ENCODE measurements around the gene ZNF530. TPM values are rescaled to one million over a fixed set of nuclear protein-coding genes. Genes with fewer than 3 reads are reported as not detected.

Gene ZNF530
- total RNA-seq, 2 experiments from 2014 or later, result 7.4 to 8.3 TPM

DNA sequence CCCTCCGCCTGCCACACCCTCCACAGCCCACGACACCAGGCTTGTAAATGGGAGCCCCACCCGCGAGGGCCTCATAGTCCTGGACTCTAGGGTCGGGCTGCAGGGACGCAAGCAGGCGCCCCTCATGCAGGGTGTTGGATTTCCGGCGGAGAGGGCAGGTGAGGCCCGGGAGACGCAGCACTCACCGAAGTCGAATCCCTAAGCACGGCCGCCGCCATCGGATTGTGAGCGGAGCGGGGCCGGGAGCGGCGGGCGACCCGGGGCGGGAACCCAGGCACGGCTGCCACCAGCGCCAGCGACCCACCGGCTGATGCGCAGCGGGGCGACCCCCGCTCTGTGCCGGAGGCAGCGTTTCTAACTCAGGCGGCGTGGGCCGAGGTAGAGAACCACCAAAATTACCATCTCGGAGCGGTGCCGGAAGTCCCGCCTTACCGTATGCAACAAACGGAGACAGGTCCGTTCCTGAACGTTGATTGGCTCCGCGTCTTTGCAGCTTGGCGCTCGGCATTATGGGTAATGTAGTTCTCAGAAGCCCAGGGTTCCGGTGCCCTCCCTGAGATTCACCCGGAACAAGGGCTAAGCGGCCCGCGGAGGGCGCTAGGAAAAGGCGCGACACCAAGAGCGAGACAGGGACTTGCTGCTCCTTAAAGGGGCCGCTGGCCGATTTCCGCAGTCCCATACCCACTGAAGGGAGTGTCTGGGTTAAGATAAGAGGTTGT lies 21.0 kb upstream of the ZNF530 start, which contains the start of gene ZNF416:
ZNF416 (minus strand) TSS at position 425 of the 719 bp plus-strand sequence; CDS start at position 218, 207 bp downstream.
- ChIA-PET POLR2A (interaction anchor here (0.6 to 1.5 kb wide), 7 partner anchors 21 to 580 kb away, joined by 3 read pairs; partner anchors contain the start of genes TRAPPC2B, ZNF134, ZNF530 and ZNF547), CTCF (interaction anchor here (0.6 to 1.4 kb wide), 3 partner anchors 78 to 424 kb away, joined by 3 to 5 read pairs (median 3); partner anchors contain the start of genes ZNF551 and ZNF606)
- peak within 1 kb of the TSS; percentile 67 for H3K27ac Mint-ChIP-seq
- peak; percentile 96 for DNase-seq
- peak within 1 kb of the TSS; percentile 80 for H3K4me3 Mint-ChIP-seq
- peaks cover 60% of the 10 kb centered on the region for H3K9me3 Mint-ChIP-seq
- H3K4me1 Mint-ChIP-seq, result peaks cover 24% of the 10 kb centered on the region
- H3K36me3 Mint-ChIP-seq (ENCODE audit: low read depth), result peaks cover 67% of the 10 kb centered on the region
- H3K27me3 Mint-ChIP-seq, result no peaks in the 10 kb centered on the region

DNA sequence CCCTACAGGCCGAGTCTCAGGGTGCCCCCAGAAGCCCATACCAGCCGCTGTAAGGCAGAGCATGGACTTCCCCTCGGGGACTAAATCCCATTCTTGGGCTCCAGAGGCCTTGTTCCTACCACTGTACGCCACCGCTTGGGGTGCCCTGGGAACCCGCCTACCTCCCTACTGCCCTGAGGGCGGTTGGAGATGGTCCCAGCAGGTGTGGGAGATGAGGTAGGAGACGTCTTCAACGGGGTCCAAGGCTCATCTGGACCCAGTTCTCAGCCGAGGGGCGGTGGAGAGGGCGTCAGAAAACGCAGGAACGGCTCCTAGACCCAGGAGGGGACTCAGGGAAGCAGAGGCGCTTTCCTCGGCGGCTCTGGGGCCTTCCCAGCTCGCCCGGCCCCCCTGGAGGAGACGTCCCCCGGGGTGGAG lies 16.6 kb upstream of the ZNF530 start:
- DNase-seq, result no peak
- H3K27ac Mint-ChIP-seq, result no peak overlapping the region
- H3K36me3 Mint-ChIP-seq (ENCODE audit: low read depth), result peaks cover 61% of the 10 kb centered on the region
- CTCF ChIA-PET, result no interaction called here
- POLR2A ChIA-PET, result no interaction called here
- peaks cover 46% of the 10 kb centered on the region for H3K9me3 Mint-ChIP-seq
- peaks cover 23% of the 10 kb centered on the region for H3K4me1 Mint-ChIP-seq
- no peaks in the 10 kb centered on the region for H3K27me3 Mint-ChIP-seq
- peak overlapping the region; percentile 75 for H3K4me3 Mint-ChIP-seq

DNA sequence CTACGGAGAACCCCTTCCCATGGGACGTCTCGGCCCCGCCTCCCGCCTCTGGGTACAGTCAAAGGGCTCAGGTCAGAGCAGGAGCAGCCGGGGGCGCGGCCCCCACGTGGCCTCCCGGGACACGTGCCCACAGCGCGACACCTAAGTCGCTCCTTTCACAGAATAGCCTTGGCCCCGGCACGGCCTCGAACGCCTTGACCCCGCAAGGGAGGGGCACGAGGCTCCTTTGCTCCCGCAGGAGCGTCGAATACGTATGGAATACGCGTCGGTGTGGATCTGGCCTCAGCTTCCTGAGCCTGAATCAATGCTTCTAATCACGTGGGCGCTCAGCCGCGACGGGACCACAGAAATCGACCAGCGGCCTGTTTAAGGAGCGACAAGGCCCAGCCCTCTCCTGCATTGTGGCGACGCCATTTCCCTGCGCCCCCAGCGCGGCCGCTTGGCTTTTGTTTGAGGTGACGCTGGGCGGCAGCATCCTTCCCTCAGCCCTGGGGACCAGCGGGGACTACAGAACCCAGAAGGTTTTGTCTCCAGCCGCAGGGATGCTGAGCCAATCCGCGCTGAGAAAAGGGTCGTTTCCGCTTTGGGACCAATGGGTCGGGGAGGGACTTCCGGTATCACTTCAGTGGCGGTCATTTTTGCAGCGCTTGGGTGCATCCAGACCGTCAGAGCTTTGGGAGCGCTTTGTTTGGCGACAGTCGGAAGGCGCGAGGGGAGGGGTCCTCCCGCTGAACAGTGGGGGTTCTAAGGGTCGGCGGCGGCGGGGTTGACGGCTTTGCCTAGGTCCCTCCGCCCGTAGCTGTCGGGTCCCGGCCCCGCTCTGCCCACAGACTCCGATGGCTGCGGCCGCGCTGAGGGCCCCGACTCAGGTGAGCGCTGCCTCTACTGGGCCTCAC lies 15.9 kb upstream of the ZNF530 start, which contains the start of gene ZIK1:
ZIK1 (plus strand) TSS at position 625 of the 896 bp plus-strand sequence; CDS start at position 837, 212 bp downstream.
- H3K36me3 Mint-ChIP-seq (ENCODE audit: low read depth), result peaks cover 63% of the 10 kb centered on the region
- H3K27ac Mint-ChIP-seq, result peak within 1 kb of the TSS; percentile 59
- H3K27me3 Mint-ChIP-seq, result no peaks in the 10 kb centered on the region
- ChIA-PET POLR2A (no interaction called here), CTCF (no interaction called here)
- H3K4me3 Mint-ChIP-seq, result peak within 1 kb of the TSS; percentile 75
- peaks cover 21% of the 10 kb centered on the region for H3K4me1 Mint-ChIP-seq
- H3K9me3 Mint-ChIP-seq, result peaks cover 51% of the 10 kb centered on the region
- DNase-seq, result peak; percentile 89

DNA sequence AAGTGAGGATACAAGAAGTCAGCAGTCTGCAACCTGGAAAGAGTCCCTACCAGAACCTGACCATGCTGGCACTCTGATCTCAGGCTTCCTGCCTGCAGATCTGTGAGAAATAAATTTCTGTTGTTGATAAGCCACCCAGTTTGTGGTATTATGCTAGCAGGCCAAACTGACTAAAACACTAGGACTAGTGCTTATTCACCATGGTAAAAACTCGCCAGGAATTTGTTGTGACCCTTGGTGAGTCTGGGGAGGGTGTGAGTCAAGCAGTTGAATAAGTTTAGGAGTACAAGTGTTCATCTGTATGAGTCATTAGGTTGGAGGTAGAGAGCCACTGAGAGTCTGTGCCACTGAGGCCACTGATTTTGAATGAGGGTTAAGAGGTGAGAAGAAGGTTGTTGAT lies 12.2 kb upstream of the ZNF530 start:
- H3K36me3 Mint-ChIP-seq (ENCODE audit: low read depth), result peaks cover 82% of the 10 kb centered on the region
- no peak overlapping the region for H3K4me3 Mint-ChIP-seq
- no peak overlapping the region for H3K27ac Mint-ChIP-seq
- ChIA-PET CTCF (no interaction called here), POLR2A (no interaction called here)
- peaks cover 66% of the 10 kb centered on the region for H3K9me3 Mint-ChIP-seq
- H3K4me1 Mint-ChIP-seq, result peaks cover 17% of the 10 kb centered on the region
- no peak for DNase-seq
- H3K27me3 Mint-ChIP-seq, result no peaks in the 10 kb centered on the region

DNA sequence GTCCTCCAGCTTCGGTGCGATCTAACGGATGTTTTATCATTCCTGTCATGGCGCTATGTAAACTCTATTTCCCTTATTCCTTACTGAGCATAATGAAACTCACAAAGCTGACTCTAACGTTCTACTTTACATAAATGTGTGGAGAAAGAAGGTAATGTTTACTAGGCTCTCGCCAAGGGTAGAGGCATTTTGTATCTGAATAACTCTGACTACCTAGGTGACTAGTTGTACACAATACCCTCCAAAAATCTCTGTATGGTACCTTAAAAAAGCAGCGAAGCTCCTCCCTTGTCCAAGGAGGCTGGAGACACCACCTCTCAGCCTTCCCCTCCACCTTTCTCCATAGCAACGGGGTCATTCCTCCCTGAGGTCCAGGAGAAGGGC lies 316 bp upstream of the ZNF530 start:
- DNase-seq, result no peak
- Mint-ChIP-seq H3K27me3 (no peaks in the 10 kb centered on the region), H3K9me3 (peaks cover 58% of the 10 kb centered on the region), H3K4me1 (peaks cover 24% of the 10 kb centered on the region), H3K27ac (peak overlapping the region; percentile 42), H3K36me3 (ENCODE audit: low read depth) (peaks cover 48% of the 10 kb centered on the region), H3K4me3 (peak overlapping the region; percentile 81)
- ChIA-PET CTCF (no interaction called here), POLR2A (interaction anchor here (0.9 to 3.0 kb wide), 3 partner anchors 15 to 763 kb away, joined by 3 to 7 read pairs (median 3); partner anchors contain the start of genes ZNF134 and ZNF416)

DNA sequence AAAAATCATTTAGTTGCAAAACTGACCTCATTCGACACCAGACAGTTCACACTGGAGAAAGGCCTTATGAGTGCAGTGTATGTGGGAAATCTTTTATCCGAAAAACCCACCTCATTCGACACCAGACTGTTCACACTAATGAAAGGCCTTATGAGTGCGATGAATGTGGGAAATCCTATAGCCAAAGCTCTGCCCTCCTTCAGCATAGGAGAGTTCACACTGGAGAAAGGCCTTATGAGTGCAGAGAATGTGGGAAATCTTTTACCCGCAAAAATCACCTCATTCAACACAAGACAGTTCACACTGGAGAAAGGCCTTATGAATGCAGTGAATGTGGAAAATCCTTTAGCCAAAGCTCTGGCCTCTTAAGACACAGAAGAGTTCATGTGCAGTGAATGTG lies 7.2 kb downstream of the ZNF530 start:
- CTCF ChIA-PET, result interaction anchor here (1.2 kb wide), 1 partner anchor 141 kb away, joined by 3 read pairs; no protein-coding TSS in a partner anchor
- H3K36me3 Mint-ChIP-seq (ENCODE audit: low read depth), result peaks cover 66% of the 10 kb centered on the region
- POLR2A ChIA-PET, result no interaction called here

DNA sequence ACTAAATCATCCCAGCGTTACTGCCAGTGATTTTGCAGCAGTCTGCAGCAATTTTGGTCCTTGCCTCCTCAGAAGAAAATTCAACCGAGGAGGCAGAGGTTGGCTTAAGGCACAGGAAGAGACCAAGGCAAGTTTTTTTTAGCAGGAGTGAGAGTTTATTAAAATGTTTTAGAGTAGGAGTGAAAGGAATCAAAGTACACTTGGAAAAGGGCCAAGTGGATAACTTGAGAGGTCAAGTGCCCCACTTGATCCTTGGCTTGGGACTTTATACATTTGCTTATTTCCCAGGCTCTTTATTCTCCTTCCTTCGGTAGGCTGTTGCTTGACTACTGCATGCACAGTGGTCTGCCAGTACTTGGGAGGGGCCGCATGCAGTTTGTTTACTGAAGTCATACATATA lies 11.4 kb downstream of the ZNF530 start:
- POLR2A ChIA-PET, result interaction anchor here (1.0 kb wide), 1 partner anchor 10 kb away, joined by 3 read pairs; no protein-coding TSS in a partner anchor
- CTCF ChIA-PET, result no interaction called here
- DNase-seq, result no peak
- peaks cover 57% of the 10 kb centered on the region for H3K9me3 Mint-ChIP-seq
- no peak overlapping the region for H3K4me3 Mint-ChIP-seq
- H3K36me3 Mint-ChIP-seq (ENCODE audit: low read depth), result peaks cover 52% of the 10 kb centered on the region
- H3K27me3 Mint-ChIP-seq, result no peaks in the 10 kb centered on the region
- peaks cover 18% of the 10 kb centered on the region for H3K4me1 Mint-ChIP-seq
- no peak overlapping the region for H3K27ac Mint-ChIP-seq

More for the DNA sequence above, 7.2 kb downstream of the ZNF530 start:
- Mint-ChIP-seq H3K4me3 (no peak overlapping the region), H3K27ac (no peak overlapping the region), H3K9me3 (peaks cover 64% of the 10 kb centered on the region), H3K4me1 (no peaks in the 10 kb centered on the region), H3K27me3 (no peaks in the 10 kb centered on the region)
- DNase-seq, result no peak

DNA sequence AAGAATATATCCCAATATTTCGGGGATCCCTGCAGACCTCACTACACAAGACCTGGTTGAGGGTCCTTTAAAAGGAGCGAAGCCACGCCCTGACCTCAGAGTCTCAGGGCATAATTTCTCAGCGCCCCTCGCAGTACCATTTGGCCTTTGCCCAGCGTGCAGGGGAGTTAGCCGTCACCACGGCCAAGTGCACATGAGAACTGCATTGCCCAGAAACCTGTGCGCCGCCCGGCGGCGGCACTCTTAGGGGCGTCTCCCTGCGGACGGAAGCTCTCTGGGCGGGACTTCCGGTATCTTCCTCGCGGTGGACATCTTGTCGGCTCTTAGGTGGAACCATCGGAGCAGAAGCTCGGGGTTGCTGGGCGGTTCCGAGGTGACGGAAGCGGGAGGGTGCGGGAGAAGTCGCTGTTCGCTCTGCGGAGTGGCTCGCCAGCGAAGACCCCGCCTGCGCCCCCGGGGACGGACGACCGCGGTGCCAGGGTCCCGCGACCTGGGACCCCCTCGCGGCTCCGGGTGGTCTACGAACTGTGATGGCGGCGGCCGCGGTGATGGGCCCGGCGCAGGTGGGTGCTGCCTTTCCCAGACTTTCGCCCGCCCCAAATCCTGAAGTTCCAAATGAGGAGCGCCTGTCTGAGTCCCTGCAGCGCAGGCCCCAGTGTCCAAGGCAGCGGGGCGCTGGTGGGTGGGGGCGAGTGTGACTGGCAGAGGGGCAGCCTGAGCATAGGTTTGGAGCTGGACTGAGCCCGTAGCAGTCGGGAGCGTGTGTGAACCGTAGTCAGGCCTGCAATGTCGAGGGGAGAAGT lies 14.5 kb downstream of the ZNF530 start, which contains the start of gene ZNF134:
ZNF134 (plus strand) TSS at position 302 of the 803 bp plus-strand sequence. CDS start 5,227 bp downstream, outside the sequence.
- Mint-ChIP-seq H3K4me1 (peaks cover 18% of the 10 kb centered on the region), H3K27me3 (no peaks in the 10 kb centered on the region), H3K36me3 (ENCODE audit: low read depth) (peaks cover 57% of the 10 kb centered on the region), H3K4me3 (peak within 1 kb of the TSS; percentile 87), H3K27ac (peak within 1 kb of the TSS; percentile 72), H3K9me3 (peaks cover 64% of the 10 kb centered on the region)
- ChIA-PET POLR2A (interaction anchor here (0.7 to 2.0 kb wide), 11 partner anchors 14 to 569 kb away, joined by 3 to 13 read pairs (median 4); partner anchors contain the start of genes ZNF211, ZNF274, ZNF416 and ZNF530), CTCF (interaction anchor here (1.5 kb wide), 1 partner anchor 68 kb away, joined by 7 read pairs; the partner anchor contains the start of gene ZNF551)
- DNase-seq, result peak; percentile 92

DNA sequence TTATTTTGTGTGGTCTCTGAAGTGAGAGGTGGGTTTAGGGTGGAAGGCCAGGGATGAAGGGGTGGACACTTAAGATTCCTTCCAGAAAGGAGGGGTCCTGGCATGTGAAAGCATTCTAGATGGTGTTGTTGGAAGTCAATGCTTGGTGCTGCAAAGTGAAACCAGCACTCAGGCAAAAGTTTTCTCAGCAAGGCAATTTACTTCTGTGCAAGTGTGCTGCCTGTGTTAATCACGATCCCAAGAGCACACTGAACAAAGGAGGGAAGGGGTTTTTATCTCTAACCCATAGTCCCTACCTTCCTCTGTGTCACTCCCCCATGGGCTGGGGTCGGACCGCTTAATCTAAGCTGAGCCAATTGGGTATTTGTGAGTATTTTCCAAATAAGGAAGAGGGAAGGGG lies 15.7 kb downstream of the ZNF530 start:
- H3K27ac Mint-ChIP-seq, result peak overlapping the region; percentile 72
- CTCF ChIA-PET, result interaction anchor here (0.6 kb wide), 1 partner anchor 307 kb away, joined by 4 read pairs; no protein-coding TSS in a partner anchor
- peak overlapping the region; percentile 87 for H3K4me3 Mint-ChIP-seq
- peaks cover 76% of the 10 kb centered on the region for H3K9me3 Mint-ChIP-seq
- H3K27me3 Mint-ChIP-seq, result no peaks in the 10 kb centered on the region
- POLR2A ChIA-PET, result interaction anchor here (1.3 to 2.7 kb wide), 3 partner anchors 17 to 387 kb away, joined by 3 to 9 read pairs (median 9); partner anchors contain the start of genes ZNF211 and ZNF606
- DNase-seq, result no peak
- H3K36me3 Mint-ChIP-seq (ENCODE audit: low read depth), result peaks cover 69% of the 10 kb centered on the region
- H3K4me1 Mint-ChIP-seq, result peaks cover 18% of the 10 kb centered on the region

DNA sequence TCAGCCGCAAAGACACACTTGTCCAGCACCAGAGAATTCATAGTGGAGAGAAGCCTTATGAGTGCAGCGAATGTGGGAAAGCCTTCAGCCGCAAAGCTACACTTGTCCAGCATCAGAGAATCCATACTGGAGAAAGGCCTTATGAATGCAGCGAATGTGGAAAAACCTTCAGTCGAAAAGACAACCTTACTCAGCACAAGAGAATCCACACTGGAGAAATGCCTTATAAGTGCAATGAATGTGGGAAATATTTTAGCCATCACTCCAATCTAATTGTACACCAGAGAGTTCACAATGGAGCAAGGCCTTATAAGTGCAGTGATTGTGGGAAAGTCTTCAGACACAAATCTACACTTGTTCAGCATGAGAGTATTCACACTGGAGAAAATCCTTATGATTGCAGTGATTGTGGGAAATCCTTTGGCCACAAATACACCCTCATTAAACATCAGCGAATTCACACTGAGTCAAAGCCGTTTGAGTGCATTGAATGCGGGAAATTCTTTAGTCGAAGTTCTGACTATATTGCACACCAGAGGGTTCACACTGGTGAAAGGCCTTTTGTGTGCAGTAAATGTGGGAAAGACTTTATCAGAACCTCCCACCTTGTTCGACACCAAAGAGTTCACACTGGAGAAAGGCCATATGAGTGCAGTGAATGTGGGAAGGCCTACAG lies 21.1 kb downstream of the ZNF530 start:
- CTCF ChIA-PET, result no interaction called here
- DNase-seq, result no peak

DNA sequence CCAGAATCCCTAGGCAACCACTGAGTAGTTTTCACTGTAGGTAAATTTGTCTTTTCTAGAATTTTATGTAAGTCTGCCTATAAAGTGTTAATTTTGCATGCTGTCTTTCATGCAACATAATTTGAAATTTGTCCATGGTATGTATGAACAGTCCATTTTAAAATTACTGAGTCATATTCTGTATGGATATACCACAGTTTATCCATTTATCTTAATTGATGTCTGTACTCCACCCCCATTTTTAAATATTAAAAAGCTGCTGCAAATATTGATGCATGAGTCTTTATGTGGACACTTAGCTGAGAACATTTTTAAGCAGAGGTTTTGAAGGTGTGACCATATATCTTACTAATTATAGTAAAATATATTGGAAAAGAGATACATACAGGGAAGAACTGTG lies 23.4 kb downstream of the ZNF530 start:
- H3K27ac Mint-ChIP-seq, result no peak overlapping the region
- no peaks in the 10 kb centered on the region for H3K4me1 Mint-ChIP-seq
- H3K9me3 Mint-ChIP-seq, result peaks cover 70% of the 10 kb centered on the region
- DNase-seq, result no peak
- CTCF ChIA-PET, result no interaction called here
- peaks cover 61% of the 10 kb centered on the region for H3K36me3 Mint-ChIP-seq (ENCODE audit: low read depth)
- POLR2A ChIA-PET, result no interaction called here
- H3K4me3 Mint-ChIP-seq, result no peak overlapping the region
- no peaks in the 10 kb centered on the region for H3K27me3 Mint-ChIP-seq

More for the DNA sequence above, 21.1 kb downstream of the ZNF530 start:
- Mint-ChIP-seq H3K4me1 (no peaks in the 10 kb centered on the region), H3K27ac (no peak overlapping the region), H3K36me3 (ENCODE audit: low read depth) (peaks cover 84% of the 10 kb centered on the region), H3K9me3 (peaks cover 85% of the 10 kb centered on the region), H3K4me3 (no peak overlapping the region), H3K27me3 (no peaks in the 10 kb centered on the region)
- POLR2A ChIA-PET, result no interaction called here

Measured in activated CD4-positive, alpha-beta memory T cell treated with anti-CD3 and anti-CD28 coated beads, Interleukin-2, amount 10 ng/mL, durations not matched to agents 7 days and 5 days (primary cell).